ENCODE data around the gene RPGR.
A peak's percentile ranks its signal among the peaks of the same experiment; 100 is the strongest.

Gene RPGR

DNA sequence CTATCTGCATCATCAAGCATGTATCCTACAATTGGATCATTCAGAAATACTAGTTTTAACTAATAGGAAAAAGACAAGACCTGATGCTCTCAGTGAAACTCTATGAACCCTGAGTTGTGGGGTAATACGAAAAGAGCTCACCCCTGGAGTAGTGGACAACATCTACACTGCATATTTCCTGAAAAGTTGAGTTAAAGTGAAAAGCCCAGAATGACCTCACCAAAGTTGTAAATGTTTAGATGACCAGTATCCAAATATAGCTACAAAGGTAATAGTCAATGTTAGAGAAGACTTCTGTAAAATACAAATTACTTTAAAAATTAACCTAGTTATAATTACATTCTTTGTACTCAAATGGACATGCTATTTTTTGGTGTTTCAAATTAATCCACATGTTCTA, 53.9 kb downstream of the RPGR start:
- no peak overlapping the region for H3K4me3 ChIP-seq (ENCODE audit: low read depth, low read length)
- DNase-seq (ENCODE audit: low read depth) = no peak
- TF ChIP-seq, protein P1, sequence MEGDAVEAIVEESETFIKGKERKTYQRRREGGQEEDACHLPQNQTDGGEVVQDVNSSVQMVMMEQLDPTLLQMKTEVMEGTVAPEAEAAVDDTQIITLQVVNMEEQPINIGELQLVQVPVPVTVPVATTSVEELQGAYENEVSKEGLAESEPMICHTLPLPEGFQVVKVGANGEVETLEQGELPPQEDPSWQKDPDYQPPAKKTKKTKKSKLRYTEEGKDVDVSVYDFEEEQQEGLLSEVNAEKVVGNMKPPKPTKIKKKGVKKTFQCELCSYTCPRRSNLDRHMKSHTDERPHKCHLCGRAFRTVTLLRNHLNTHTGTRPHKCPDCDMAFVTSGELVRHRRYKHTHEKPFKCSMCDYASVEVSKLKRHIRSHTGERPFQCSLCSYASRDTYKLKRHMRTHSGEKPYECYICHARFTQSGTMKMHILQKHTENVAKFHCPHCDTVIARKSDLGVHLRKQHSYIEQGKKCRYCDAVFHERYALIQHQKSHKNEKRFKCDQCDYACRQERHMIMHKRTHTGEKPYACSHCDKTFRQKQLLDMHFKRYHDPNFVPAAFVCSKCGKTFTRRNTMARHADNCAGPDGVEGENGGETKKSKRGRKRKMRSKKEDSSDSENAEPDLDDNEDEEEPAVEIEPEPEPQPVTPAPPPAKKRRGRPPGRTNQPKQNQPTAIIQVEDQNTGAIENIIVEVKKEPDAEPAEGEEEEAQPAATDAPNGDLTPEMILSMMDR (conservative IDR thresholded peaks at IDR 0.05; ENCODE audit: low read depth, low read length) = no peak

DNA sequence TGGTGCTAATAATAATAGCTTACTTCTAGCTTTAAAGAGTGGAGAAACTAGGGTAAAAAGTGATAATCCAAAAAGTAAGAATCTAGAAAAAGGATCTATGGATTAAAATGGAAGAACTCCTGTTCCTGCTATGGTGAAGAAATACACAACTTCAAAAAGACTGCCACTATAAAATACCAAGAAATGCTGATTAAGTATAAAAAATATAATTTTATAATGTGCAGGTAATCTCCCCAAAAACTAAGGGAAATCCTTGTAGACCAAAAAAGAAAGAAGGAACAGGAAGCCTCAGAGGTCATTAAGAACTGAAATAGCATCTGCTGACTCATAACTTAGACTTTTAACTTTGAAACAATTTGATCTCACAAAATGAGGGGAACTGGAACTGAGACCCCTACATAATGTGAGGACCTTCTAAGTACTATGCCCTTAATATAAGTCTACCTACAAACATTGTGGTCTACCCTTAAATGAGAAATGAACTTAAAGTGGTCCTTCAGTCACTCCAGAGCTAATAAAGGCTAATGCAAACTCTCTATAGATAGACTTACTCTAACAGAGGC, 56.1 kb downstream of the RPGR start:
- DNase-seq (ENCODE audit: low read depth) = peak; percentile 22
- no peak overlapping the region for H3K4me3 ChIP-seq (ENCODE audit: low read depth, low read length)
- TF ChIP-seq, protein P1 (conservative IDR thresholded peaks at IDR 0.05; ENCODE audit: low read depth, low read length) = no peak

DNA sequence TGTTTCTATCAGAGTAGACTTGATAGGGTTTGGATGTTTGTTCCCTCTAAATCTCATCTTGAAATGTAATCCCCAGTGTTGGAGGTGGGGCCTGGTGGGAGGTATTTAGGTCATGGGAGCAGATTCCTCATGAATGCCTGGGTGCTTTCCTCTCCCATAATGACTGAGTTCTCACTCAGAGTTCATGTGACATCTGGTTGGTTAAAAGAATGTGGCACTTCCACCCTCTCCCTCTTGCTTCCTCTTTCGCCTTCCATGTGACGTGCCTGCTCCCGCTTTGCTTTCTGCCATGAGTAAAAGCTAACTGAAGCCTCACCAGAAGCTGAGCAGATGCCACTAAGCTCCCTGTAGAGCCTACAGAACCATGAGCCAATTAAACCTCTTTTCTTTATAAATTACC, 59.3 kb downstream of the RPGR start:
- H3K4me3 ChIP-seq (ENCODE audit: low read depth, low read length) = no peak overlapping the region
- TF ChIP-seq, protein P1 (conservative IDR thresholded peaks at IDR 0.05; ENCODE audit: low read depth, low read length) = no peak
- peak; percentile 39 for DNase-seq (ENCODE audit: low read depth)

DNA sequence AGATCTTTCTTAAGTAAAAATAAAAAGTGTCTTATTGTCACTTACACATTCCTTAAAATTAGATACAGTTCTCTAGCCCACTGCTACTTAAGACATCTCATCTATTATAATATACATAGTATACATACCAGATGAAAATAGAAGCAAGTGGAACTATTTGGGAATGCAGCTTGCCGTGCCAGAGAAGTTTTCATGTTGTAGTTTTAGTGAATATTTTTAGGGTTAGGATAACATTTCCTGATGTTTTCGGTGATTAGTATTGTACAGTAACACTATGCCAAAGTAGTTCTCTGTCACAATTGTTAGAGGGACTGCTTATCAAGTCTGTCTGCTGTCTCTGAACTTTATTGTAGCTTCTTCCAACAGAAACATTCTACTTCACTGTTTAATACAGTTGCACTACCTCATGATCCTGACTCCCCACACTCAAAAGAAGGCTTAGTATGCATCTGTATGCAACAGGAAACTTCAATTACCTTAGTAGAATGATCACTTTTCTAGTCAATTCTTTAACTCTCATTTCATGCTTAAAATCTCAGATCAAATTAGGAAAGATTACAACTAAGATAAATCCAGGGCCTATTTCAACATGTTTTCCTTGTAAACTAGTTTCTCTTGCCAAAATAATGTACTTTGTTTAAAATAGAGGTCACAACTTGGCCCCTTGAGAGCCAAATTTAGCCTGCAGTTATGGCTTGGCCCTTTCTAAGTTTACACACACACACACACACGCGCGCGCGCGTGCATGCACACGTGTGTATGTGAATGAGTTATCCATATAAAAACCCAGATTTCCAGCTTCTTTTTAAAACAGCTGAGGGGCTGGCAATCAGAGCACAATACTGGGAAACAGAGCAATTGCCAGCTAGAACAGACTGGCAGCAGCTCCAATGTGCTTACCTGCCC, 64.3 kb downstream of the RPGR start:
- DNase-seq (ENCODE audit: low read depth) = peak; percentile 51
- TF ChIP-seq, protein P1 (conservative IDR thresholded peaks at IDR 0.05; ENCODE audit: low read depth, low read length) = no peak
- no peak overlapping the region for H3K4me3 ChIP-seq (ENCODE audit: low read depth, low read length)

DNA sequence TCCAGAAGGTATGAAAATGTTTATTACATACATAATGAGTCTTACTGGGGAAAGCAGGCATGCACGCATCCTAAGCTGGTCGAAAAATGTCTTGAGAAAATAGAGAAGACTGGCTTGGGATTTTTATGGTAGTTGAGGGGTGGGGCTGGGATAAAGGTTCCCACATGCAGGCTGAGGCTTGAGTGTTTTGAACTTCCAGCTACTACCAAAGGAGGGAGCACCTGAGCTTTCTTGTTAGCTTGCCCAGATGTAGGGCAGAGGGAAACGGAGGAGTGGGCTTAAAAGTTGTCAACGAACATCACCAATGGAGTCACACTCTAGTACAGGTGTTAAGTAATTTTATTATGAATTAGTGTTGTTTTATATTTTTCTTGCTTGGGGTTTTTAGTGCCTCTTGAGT, 67.1 kb downstream of the RPGR start:
- DNase-seq (ENCODE audit: low read depth) = peak; percentile 53
- H3K4me3 ChIP-seq (ENCODE audit: low read depth, low read length) = no peak overlapping the region
- TF ChIP-seq, protein P1 (conservative IDR thresholded peaks at IDR 0.05; ENCODE audit: low read depth, low read length) = peak; percentile 67

DNA sequence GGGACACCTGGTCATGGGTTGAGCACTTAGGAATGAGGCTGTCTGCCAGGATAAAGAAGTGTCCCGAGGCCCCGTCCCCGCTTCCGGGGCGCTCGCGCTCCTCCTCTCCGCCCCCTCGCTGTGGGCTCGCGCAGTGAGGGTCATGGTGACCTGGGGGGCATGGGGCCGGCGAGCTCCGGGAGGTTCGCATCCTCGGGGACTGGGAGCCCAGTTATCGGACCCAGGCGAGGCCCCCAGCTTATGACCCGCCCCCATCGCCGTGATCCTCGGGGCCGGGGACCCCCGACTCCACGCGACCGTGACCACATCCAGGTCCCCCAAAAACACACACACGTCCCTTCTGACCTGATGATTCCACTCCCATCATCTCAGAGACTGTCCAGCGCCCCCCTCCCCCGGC, 71.3 kb downstream of the RPGR start:
- H3K4me3 ChIP-seq (ENCODE audit: low read depth, low read length) = no peak overlapping the region
- DNase-seq (ENCODE audit: low read depth) = no peak
- TF ChIP-seq, protein P1 (conservative IDR thresholded peaks at IDR 0.05; ENCODE audit: low read depth, low read length) = no peak

All from choroid plexus epithelial cell (primary cell).